ENCODE data around the gene MATN4.

DNA sequence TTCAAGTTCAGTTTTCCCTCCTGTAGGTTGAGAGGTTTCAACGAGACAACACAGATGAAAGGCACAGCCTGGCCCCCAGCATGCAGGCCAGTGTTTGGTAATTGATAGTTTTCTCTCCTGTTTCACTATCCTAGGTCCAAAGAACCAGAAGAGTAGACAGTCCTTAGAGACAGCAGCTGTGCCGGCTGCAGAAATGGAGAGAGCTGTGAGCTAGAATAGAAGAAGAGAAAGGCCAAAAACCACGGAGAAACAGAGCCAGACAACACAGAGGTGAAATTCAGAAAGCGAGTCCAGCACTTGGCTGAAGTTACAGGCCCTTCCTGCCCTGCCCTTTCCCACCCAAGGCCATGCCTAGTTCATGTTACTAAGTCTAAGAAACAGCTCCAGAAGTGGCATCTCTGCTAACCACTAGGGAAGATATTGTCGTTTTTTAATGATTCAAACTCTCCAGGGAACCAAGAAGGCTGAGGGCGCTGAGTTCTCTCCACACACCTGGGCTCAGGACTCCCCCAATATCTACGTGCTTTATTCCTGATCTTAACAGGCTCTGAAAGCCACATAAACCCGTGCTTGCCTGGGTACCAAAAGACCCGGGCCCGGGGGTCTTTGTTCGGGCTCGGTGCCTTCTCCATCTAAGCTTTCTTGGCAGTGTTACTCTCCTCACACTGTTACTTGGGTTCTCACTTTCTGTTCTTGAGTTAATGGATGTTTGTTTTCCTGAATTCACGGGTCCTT, 18.0 kb downstream of the MATN4 start:
- TF ChIP-seq CTCF (IDR thresholded peaks at IDR 0.05; ENCODE audit: low read length): no peak
- TF ChIP-seq EZH2 (optimal IDR thresholded peaks at IDR 0.05; ENCODE audit: low read depth, low read length): no peak
- no peak for TF ChIP-seq EZH2phosphoT487 (IDR thresholded peaks at IDR 0.05; ENCODE audit: low read length)

Data from MM.1S (cell line).